Fibroblast of the aortic adventitia (primary cell): ENCODE data around the gene ADPRS. TPM values are rescaled to one million over a fixed set of nuclear protein-coding genes. Genes with fewer than 3 reads are reported as not detected.

Source experiments
- DNase-seq: peaks from one replicate; pipeline ENCODE4 v3.0.0-alpha.2; 2010; ENCODE audit warnings: low read depth
- H3K4me3 ChIP-seq: 2 replicates; pipeline ENCODE4 v1.5.1; 2011; ENCODE audit warnings: low read depth, mild to moderate bottlenecking, control low read depth, low read length, moderate library complexity
- CTCF ChIP-seq: IDR thresholded peaks from 2 replicates; pipeline ENCODE4 v1.5.1; 2011; ENCODE audit warnings: mild to moderate bottlenecking, low read length, control low read depth, inconsistent platforms; ENCODE audit not compliant: insufficient read depth
- total RNA-seq: library from RNA; depleted of rRNA; stranded (reverse); fragments of >200 nt; gene quantifications from 2 replicates; pipeline ENCODE4 v1.2.3, GENCODE V29; 2012; ENCODE audit warnings: low replicate concordance

Gene ADPRS
- total RNA-seq = 21.1 and 25.5 TPM in 2 replicates

- TF ChIP-seq CTCF = peak; percentile 78
- peak; percentile 89 for DNase-seq
- H3K4me3 ChIP-seq = peak within 1 kb of the TSS; percentile 90
Measured at GRCh38 chr1:36088577-36089392, at the start of gene ADPRS. TSS of gene ADPRS (plus strand) at chr1:36088892. CDS start at chr1:36088905, 13 bp downstream.

- no peak for DNase-seq
- TF ChIP-seq CTCF = no peak
- no peak overlapping the region for H3K4me3 ChIP-seq
Measured at GRCh38 chr1:36040238-36040637, 48.5 kb upstream of the ADPRS start.

GRCh38 chr1:36051821-36052220, 36.9 kb upstream of the ADPRS start:
- no peak for TF ChIP-seq CTCF
- no peak overlapping the region for H3K4me3 ChIP-seq
- DNase-seq = no peak

GRCh38 chr1:36053978-36054377, 34.7 kb upstream of the ADPRS start:
- no peak for DNase-seq
- TF ChIP-seq CTCF = no peak

DNA sequence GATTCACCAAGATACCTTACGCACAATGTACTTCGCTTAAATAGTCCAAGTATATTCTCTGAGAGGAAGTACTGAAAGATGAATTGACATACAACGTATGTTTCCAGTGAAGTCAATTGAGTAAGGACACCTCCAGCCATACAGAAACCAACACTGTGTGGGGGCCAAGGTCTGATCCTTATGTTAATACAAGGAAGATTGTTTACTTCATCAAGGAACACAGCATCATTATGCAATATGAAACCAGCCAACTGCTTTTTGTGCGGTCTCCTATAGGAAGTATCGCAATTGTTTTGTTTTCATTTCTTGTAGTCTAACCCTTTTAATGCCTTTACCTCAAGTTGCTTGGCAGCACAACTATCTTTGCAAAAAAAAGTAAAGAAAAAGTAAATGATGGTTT, 33.0 kb upstream of the ADPRS start:
- H3K4me3 ChIP-seq = no peak overlapping the region
- DNase-seq = no peak
- TF ChIP-seq CTCF = no peak

More at GRCh38 chr1:36053978-36054377, 34.7 kb upstream of the ADPRS start:
- no peak overlapping the region for H3K4me3 ChIP-seq

DNA sequence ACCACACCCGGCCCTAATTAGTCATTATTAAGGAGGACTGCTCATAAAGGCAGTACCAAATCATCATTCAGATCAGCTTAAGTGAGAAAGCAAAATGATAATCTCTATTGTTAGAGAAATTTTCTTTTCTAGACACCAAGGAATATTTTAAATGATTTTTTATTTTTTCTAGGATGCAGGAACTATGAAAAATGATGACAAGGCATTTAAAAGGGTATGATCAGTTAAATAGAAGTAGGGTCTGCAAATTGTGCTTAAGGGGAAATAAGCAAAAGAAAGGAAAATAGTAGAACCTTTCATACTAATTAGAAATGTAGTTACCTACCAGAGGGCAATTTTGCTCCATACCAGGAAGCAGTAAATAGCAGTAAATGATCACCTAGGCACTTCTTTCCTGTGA, 26.4 kb upstream of the ADPRS start:
- H3K4me3 ChIP-seq = no peak overlapping the region
- no peak for TF ChIP-seq CTCF
- no peak for DNase-seq
